GM12878 (cell line): Measurements from ENCODE around the gene PNPLA8. TPM values are rescaled to one million over a fixed set of nuclear protein-coding genes. Genes with fewer than 3 reads are reported as not detected.
A peak's percentile ranks its signal among the peaks of the same experiment; 100 is the strongest.

Experiments used
- ATAC-seq: fragments of 200-7000 bp; cut with Tn5 transposase; 3 replicates; pipeline ENCODE4 v1.9.1; 2020; ENCODE audit warnings: mild to moderate bottlenecking, moderate library complexity
- BruUV-seq: library from RNA; stranded (reverse); fragments of 400-500 nt; replicated peaks from 2 replicates; lab custom pipeline; 2021; lab: Mats Ljungman, UMichigan
- CTCF ChIA-PET: fragments of 300-600 bp; sonication (Branson Sonifier 250); formaldehyde crosslinking; extraction: SDS; loops from one replicate; lab custom pipeline; 2021; ENCODE audit warnings: inconsistent platforms; lab: Yijun Ruan, JAX
- POLR2A ChIA-PET: fragments of 350-600 bp; formaldehyde crosslinking; extraction: SDS; loops from one replicate; lab custom pipeline; 2021; ENCODE audit warnings: inconsistent platforms; lab: Charles Lee
- RAD21 ChIA-PET: fragments of 300-600 bp; sonication (Branson Sonifier 250); formaldehyde crosslinking; loops from one replicate; lab custom pipeline; 2023; ENCODE audit warnings: antibody characterized with exemption; ENCODE audit not compliant: unreplicated experiment; lab: Charles Lee
- SMC1A ChIA-PET: fragments of 300-600 bp; sonication (Branson Sonifier 250); formaldehyde crosslinking; loops from one replicate; lab custom pipeline; 2023; ENCODE audit not compliant: unreplicated experiment, uncharacterized antibody; lab: Charles Lee
- DNase-seq: peaks from one replicate; pipeline ENCODE4 v3.0.0-alpha.2; 2011; ENCODE audit warnings: low read depth, low spot score
- FAIRE-seq: peaks from 3 replicates; lab custom pipeline; 2011; peaks lifted over from hg19 to GRCh38; lab: Jason Lieb, UNC
- H2AFZ ChIP-seq: 2 replicates; pipeline ENCODE4 v1.6.0; 2011; ENCODE audit warnings: low read depth, low read length, control low read depth; ENCODE audit not compliant: control insufficient read depth
- H3K27ac ChIP-seq: 2 replicates; pipeline ENCODE4 v1.5.1; 2011; ENCODE audit warnings: control low read depth; ENCODE audit not compliant: control insufficient read depth, insufficient read depth
- H3K27me3 ChIP-seq, 2 experiments: replicated peaks in 1 of 2; 2 replicates each; pipeline versions ENCODE4 v1.6.0 to v1.6.1; 2011; ENCODE audit warnings: low read length in 1 of 2; ENCODE audit not compliant: control insufficient read depth in 2 of 2, insufficient read depth in 2 of 2
- H3K36me3 ChIP-seq, 2 experiments: 2 replicates each; pipeline ENCODE4 v1.5.1; 2011; ENCODE audit warnings: low read length in 1 of 2; ENCODE audit not compliant: control insufficient read depth in 2 of 2, insufficient read depth in 2 of 2
- H3K4me1 ChIP-seq: 2 replicates; pipeline ENCODE4 v1.6.1; 2011; ENCODE audit warnings: mild to moderate bottlenecking, low read length, moderate library complexity, mixed read lengths; ENCODE audit not compliant: control insufficient read depth, insufficient read depth
- H3K4me2 ChIP-seq: 2 replicates; pipeline ENCODE4 v1.6.0; 2011; ENCODE audit warnings: control low read depth; ENCODE audit not compliant: control insufficient read depth, insufficient read depth
- H3K4me3 ChIP-seq: fragments of 200-600 bp; sonication (generic); 2 replicates; pipeline ENCODE4 v1.5.1; 2016
- H3K79me2 ChIP-seq: 2 replicates; pipeline ENCODE4 v1.6.0; 2011; ENCODE audit warnings: low read length; ENCODE audit not compliant: control insufficient read depth, insufficient read depth
- H3K9ac ChIP-seq: 2 replicates; pipeline ENCODE4 v1.8.0; 2011; ENCODE audit warnings: low read length, control low read depth, mixed read lengths; ENCODE audit not compliant: control insufficient read depth, insufficient read depth
- H3K9me3 ChIP-seq: replicated peaks from 3 replicates; pipeline ENCODE4 v1.5.1; 2011; ENCODE audit warnings: mild to moderate bottlenecking, low read length; ENCODE audit not compliant: control insufficient read depth, insufficient read depth
- H4K20me1 ChIP-seq: 2 replicates; pipeline ENCODE4 v1.6.0; 2011; ENCODE audit not compliant: control insufficient read depth, insufficient read depth
- BCL11A ChIP-seq: IDR thresholded peaks from 2 replicates; pipeline ENCODE4 v1.6.1; 2011; ENCODE audit warnings: low read depth, low read length
- CHD4 ChIP-seq: fragments of 200-600 bp; sonication (generic); IDR thresholded peaks from 2 replicates; pipeline ENCODE4 v1.6.1; 2016; ENCODE audit warnings: mild to moderate bottlenecking
- HSF1 ChIP-seq: fragments of 150-350 bp; IDR thresholded peaks from 2 replicates; pipeline ENCODE4 v1.6.1; 2014; ENCODE audit warnings: mild to moderate bottlenecking, low read depth, low read length
- IKZF2 ChIP-seq, 2 experiments: fragments of 450-650 bp; IDR thresholded peaks; 2 replicates each; pipeline ENCODE4 v1.6.1; 2017; ENCODE audit warnings: mild to moderate bottlenecking in 2 of 2, moderate library complexity in 2 of 2
- NFIC ChIP-seq: IDR thresholded peaks from 2 replicates; pipeline ENCODE4 v1.6.1; 2012; ENCODE audit warnings: low read depth, mild to moderate bottlenecking, inconsistent platforms, low read length, moderate library complexity
- NR2C2 ChIP-seq: IDR thresholded peaks from 2 replicates; pipeline ENCODE4 v1.6.1; 2011; ENCODE audit warnings: borderline replicate concordance, low read depth; ENCODE audit not compliant: control insufficient read depth, insufficient read length
- POU2F2 ChIP-seq: IDR thresholded peaks from 3 replicates; pipeline ENCODE4 v1.6.1; 2011; ENCODE audit warnings: low read depth, mild to moderate bottlenecking, low read length, borderline replicate concordance
- SIN3A ChIP-seq: IDR thresholded peaks from 2 replicates; pipeline ENCODE4 v1.6.1; 2012; ENCODE audit warnings: low read depth, low read length, improper control_type of control experiment
- TCF12 ChIP-seq: IDR thresholded peaks from 2 replicates; pipeline ENCODE4 v1.6.1; 2011; ENCODE audit warnings: low read depth, mild to moderate bottlenecking, low read length
- ZBTB40 ChIP-seq: fragments of 450-650 bp; IDR thresholded peaks from 2 replicates; pipeline ENCODE4 v1.6.1; 2016; ENCODE audit warnings: mild to moderate bottlenecking, moderate library complexity, borderline replicate concordance
- ZNF24 ChIP-seq: fragments of 450-650 bp; IDR thresholded peaks from 2 replicates; pipeline ENCODE4 v1.6.1; 2017; ENCODE audit warnings: antibody characterized with exemption, mild to moderate bottlenecking
- WGBS: methylation state at CpG from one replicate; pipeline ENCODE4 v1.1.6; 2016; ENCODE audit warnings: low lambda C conversion rate; ENCODE audit not compliant: insufficient replicate concordance, insufficient coverage; ENCODE audit errors: missing lambda C conversion rate; 5-methylcytosine and 5-hydroxymethylcytosine counted together
- in situ Hi-C: fragments of 300-500 bp; cut with MboI; formaldehyde crosslinking; loops from 9 replicates; pipeline ENCODE4 v1.14.3; 2018; ENCODE audit warnings: mixed read lengths
- intact Hi-C: fragments of 100-400 bp; cut with micrococcal nuclease; formaldehyde crosslinking; loops from one replicate; pipeline ENCODE4 v1.14.2; 2022; ENCODE audit not compliant: unreplicated experiment
- polyA plus RNA-seq, 11 experiments: library from polyadenylated mRNA; depleted of rRNA in 4 of 11; unstranded in 6 of 11; stranded (reverse) in 5 of 11; fragments of >200 nt; fragmentation: Nextera tagmentation in 4 of 11; fragmentation: Illumina TruSeq in 1 of 11; extraction: Ambion mirVana in 4 of 11; extraction: Trizol in 1 of 11; gene quantifications; 1 replicate in 1 of 11; 2 replicates in 10 of 11; pipeline versions ENCODE4 v1.2.1 to v1.2.3, GENCODE V29; 2011 to 2016; ENCODE audit warnings: inconsistent platforms in 2 of 11, missing spikeins in 2 of 11, low read depth in 1 of 11
- total RNA-seq, 4 experiments: library from RNA; depleted of rRNA in 3 of 4; stranded (reverse); fragments of >200 nt in 3 of 4; fragmentation: Illumina TruSeq in 1 of 4; extraction: Trizol in 1 of 4; gene quantifications; 2 replicates each; pipeline versions ENCODE4 v1.2.1 to v1.2.3, GENCODE V29; 2013 to 2021
- TF ChIP-seq, protein P1 (sequence below): IDR thresholded peaks from 2 replicates; pipeline ENCODE4 v1.6.1; 2012; ENCODE audit warnings: improper control_type of control experiment, low read depth, low read length; ENCODE audit not compliant: insufficient replicate concordance

Gene PNPLA8
- total and polyA plus RNA-seq, 10 of the 15 experiments (the other 5 are each of a cell fraction or from before 2014, with no cell fraction given): 8.0 to 16.3 (median 12.2) TPM

GRCh38 chr7:108570146-108570755, 44.3 kb upstream of the PNPLA8 start:
- ChIA-PET SMC1A (interaction anchor here (1.1 to 2.5 kb wide), 5 partner anchors 18 to 118 kb away, joined by 3 to 18 read pairs (median 3); partner anchors contain the start of gene PNPLA8), POLR2A (interaction anchor here (0.8 to 2.8 kb wide), 5 partner anchors 18 to 67 kb away, joined by 3 to 45 read pairs (median 4); partner anchors contain the start of gene PNPLA8), CTCF (interaction anchor here (1.6 to 1.8 kb wide), 2 partner anchors 10 to 44 kb away, joined by 3 to 10 read pairs; partner anchors contain the start of gene PNPLA8), RAD21 (interaction anchor here (0.8 to 4.4 kb wide), 4 partner anchors 18 to 67 kb away, joined by 3 to 30 read pairs (median 12); partner anchors contain the start of gene PNPLA8)
- Histone ChIP-seq H3K4me3 (peak overlapping the region; percentile 81), H3K36me3 (peaks cover 0 to 3% of the 10 kb centered on the region in 2 experiments; a peak in 1 of 4 replicates), H4K20me1 (no peaks in the 10 kb centered on the region), H3K27ac (peak overlapping the region; percentile 91), H2AFZ (peak overlapping the region; percentile 76), H3K79me2 (peaks cover 64% of the 10 kb centered on the region), H3K4me2 (peak overlapping the region; percentile 77), H3K9me3 (no peaks in the 10 kb centered on the region), H3K9ac (peak overlapping the region; percentile 82), H3K4me1 (no peaks in the 10 kb centered on the region), H3K27me3 (no peaks in the 10 kb centered on the region)
- peak; percentile 50 for ATAC-seq
- intact Hi-C loops (no loop called here), in situ Hi-C loops (no loop called here)
- DNase-seq: no peak
- 1% methylated on average over 36 of the region's 36 CpGs for WGBS
- BruUV-seq: TSS peak; percentile 65
- peak; percentile 31 for FAIRE-seq
- TF ChIP-seq, protein P1, sequence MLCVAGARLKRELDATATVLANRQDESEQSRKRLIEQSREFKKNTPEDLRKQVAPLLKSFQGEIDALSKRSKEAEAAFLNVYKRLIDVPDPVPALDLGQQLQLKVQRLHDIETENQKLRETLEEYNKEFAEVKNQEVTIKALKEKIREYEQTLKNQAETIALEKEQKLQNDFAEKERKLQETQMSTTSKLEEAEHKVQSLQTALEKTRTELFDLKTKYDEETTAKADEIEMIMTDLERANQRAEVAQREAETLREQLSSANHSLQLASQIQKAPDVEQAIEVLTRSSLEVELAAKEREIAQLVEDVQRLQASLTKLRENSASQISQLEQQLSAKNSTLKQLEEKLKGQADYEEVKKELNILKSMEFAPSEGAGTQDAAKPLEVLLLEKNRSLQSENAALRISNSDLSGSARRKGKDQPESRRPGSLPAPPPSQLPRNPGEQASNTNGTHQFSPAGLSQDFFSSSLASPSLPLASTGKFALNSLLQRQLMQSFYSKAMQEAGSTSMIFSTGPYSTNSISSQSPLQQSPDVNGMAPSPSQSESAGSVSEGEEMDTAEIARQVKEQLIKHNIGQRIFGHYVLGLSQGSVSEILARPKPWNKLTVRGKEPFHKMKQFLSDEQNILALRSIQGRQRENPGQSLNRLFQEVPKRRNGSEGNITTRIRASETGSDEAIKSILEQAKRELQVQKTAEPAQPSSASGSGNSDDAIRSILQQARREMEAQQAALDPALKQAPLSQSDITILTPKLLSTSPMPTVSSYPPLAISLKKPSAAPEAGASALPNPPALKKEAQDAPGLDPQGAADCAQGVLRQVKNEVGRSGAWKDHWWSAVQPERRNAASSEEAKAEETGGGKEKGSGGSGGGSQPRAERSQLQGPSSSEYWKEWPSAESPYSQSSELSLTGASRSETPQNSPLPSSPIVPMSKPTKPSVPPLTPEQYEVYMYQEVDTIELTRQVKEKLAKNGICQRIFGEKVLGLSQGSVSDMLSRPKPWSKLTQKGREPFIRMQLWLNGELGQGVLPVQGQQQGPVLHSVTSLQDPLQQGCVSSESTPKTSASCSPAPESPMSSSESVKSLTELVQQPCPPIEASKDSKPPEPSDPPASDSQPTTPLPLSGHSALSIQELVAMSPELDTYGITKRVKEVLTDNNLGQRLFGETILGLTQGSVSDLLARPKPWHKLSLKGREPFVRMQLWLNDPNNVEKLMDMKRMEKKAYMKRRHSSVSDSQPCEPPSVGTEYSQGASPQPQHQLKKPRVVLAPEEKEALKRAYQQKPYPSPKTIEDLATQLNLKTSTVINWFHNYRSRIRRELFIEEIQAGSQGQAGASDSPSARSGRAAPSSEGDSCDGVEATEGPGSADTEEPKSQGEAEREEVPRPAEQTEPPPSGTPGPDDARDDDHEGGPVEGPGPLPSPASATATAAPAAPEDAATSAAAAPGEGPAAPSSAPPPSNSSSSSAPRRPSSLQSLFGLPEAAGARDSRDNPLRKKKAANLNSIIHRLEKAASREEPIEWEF: no peak
- TF ChIP-seq SIN3A: no peak
- TF ChIP-seq NFIC: no peak
- no peak for TF ChIP-seq CHD4
- no peak for TF ChIP-seq NR2C2
- no peak for TF ChIP-seq BCL11A
- TF ChIP-seq ZBTB40: no peak
- TF ChIP-seq POU2F2: no peak
- no peak for TF ChIP-seq ZNF24
- no peak for TF ChIP-seq HSF1
- TF ChIP-seq TCF12: no peak
- TF ChIP-seq IKZF2 (IDR thresholded peaks at IDR 0.05): peak; percentile 39 to 43; a peak in 2 of 4 replicates
